Endothelial cell of umbilical vein (primary cell): ENCODE results near the gene HYAL1. TPM values are rescaled to one million over a fixed set of nuclear protein-coding genes. Genes with fewer than 3 reads are reported as not detected.

Experiments
- BruUV-seq: library from RNA; stranded (reverse); fragments of 400-500 nt; replicated peaks from 2 replicates; lab custom pipeline; 2021; lab: Mats Ljungman, UMichigan
- CTCF ChIA-PET: fragments of 300-600, 350-600 bp; sonication (Branson Sonifier 250); formaldehyde crosslinking; loops from one replicate; lab custom pipeline; 2021; ENCODE audit warnings: antibody characterized with exemption, inconsistent platforms; lab: Charles Lee
- POLR2A ChIA-PET: fragments of 300-600, 350-600 bp; sonication (Branson Sonifier 250); formaldehyde crosslinking; loops from one replicate; lab custom pipeline; 2021; ENCODE audit warnings: antibody characterized with exemption, inconsistent platforms; lab: Charles Lee
- DNase-seq: peaks from one replicate; pipeline ENCODE4 v3.0.0-alpha.2; 2011; ENCODE audit warnings: low read depth, low spot score
- FAIRE-seq: peaks from 2 replicates; lab custom pipeline; 2011; peaks lifted over from hg19 to GRCh38; lab: Jason Lieb, UNC
- H2AFZ ChIP-seq: 2 replicates; pipeline ENCODE4 v1.6.0; 2012; ENCODE audit warnings: low read depth, low read length, control low read depth, inconsistent platforms
- H3K27ac ChIP-seq: 2 replicates; pipeline ENCODE4 v1.5.1; 2011; ENCODE audit warnings: low read depth, mild to moderate bottlenecking, control low read depth, low read length, moderate library complexity; ENCODE audit not compliant: insufficient read depth
- H3K27me3 ChIP-seq, 2 experiments: 2 replicates each; pipeline versions ENCODE4 v1.6.0 to v1.6.1; 2011; ENCODE audit warnings: low read length in 2 of 2, mixed read lengths in 1 of 2; ENCODE audit not compliant: control insufficient read depth in 2 of 2, insufficient read depth in 2 of 2
- H3K36me3 ChIP-seq, 2 experiments: 2 replicates in 1 of 2; 3 replicates in 1 of 2; pipeline ENCODE4 v1.5.1; 2011; ENCODE audit warnings: low read length in 2 of 2, mild to moderate bottlenecking in 1 of 2, moderate library complexity in 1 of 2; ENCODE audit not compliant: control insufficient read depth in 2 of 2, insufficient read depth in 2 of 2; ENCODE audit errors: extremely low read depth in 1 of 2
- H3K4me1 ChIP-seq: 3 replicates; pipeline ENCODE4 v1.5.1; 2011; ENCODE audit warnings: mild to moderate bottlenecking, low read length; ENCODE audit not compliant: control insufficient read depth, insufficient read depth; ENCODE audit errors: extremely low read depth
- H3K4me2 ChIP-seq: 2 replicates; pipeline ENCODE4 v1.6.1; 2011; ENCODE audit warnings: low read length, control low read depth, mixed read lengths; ENCODE audit not compliant: insufficient read depth
- H3K4me3 ChIP-seq, 3 experiments: fragments of 200-600 bp in 1 of 3; sonication (generic), shearing (Covaris generic) in 1 of 3; replicated peaks in 1 of 3; 2 replicates each; pipeline ENCODE4 v1.5.1; 2011 to 2016; ENCODE audit warnings: control low read depth in 3 of 3, low read length in 3 of 3, mild to moderate bottlenecking in 2 of 3, inconsistent platforms in 1 of 3, low read depth in 1 of 3, moderate library complexity in 1 of 3; ENCODE audit not compliant: insufficient read depth in 1 of 3
- H3K79me2 ChIP-seq: 2 replicates; pipeline ENCODE4 v1.6.0; 2012; ENCODE audit warnings: low read length, inconsistent platforms; ENCODE audit not compliant: control insufficient read depth, insufficient read depth
- H3K9ac ChIP-seq: replicated peaks from 2 replicates; pipeline ENCODE3; 2011; ENCODE audit warnings: low read length, control low read depth; ENCODE audit not compliant: insufficient read depth; ENCODE audit errors: extremely low read depth
- H3K9me1 ChIP-seq: replicated peaks from 3 replicates; pipeline ENCODE4 v1.6.0; 2011; ENCODE audit warnings: mild to moderate bottlenecking, low read length; ENCODE audit not compliant: control insufficient read depth, insufficient read depth; ENCODE audit errors: extremely low read depth
- H3K9me3 ChIP-seq: replicated peaks from 2 replicates; pipeline ENCODE4 v1.5.1; 2012; ENCODE audit warnings: low read length, inconsistent platforms; ENCODE audit not compliant: control insufficient read depth, insufficient read depth
- H4K20me1 ChIP-seq: replicated peaks from 2 replicates; pipeline ENCODE3; 2011; ENCODE audit warnings: mild to moderate bottlenecking, low read length; ENCODE audit not compliant: control insufficient read depth, insufficient read depth; ENCODE audit errors: extremely low read depth
- CTCF ChIP-seq, 2 donors: IDR thresholded peaks; 1 replicate in 1 of 2; 2 replicates in 1 of 2; pipeline ENCODE4 v1.5.1; 2011; ENCODE audit warnings: low read length in 2 of 2, mild to moderate bottlenecking in 2 of 2, moderate library complexity in 2 of 2, control low read depth in 1 of 2, inconsistent platforms in 1 of 2, low read depth in 1 of 2; ENCODE audit not compliant: insufficient read depth in 1 of 2; ENCODE audit errors: extremely low read depth in 1 of 2
- EZH2 ChIP-seq: IDR thresholded peaks from 2 replicates; pipeline ENCODE4 v1.6.1; 2012; ENCODE audit warnings: borderline replicate concordance, low read depth, mild to moderate bottlenecking, moderate library complexity, low read length, inconsistent platforms; ENCODE audit not compliant: severe bottlenecking
- FOS ChIP-seq: IDR thresholded peaks from 2 replicates; pipeline ENCODE4 v1.6.1; 2011; ENCODE audit warnings: mild to moderate bottlenecking, low read length, moderate library complexity, borderline replicate concordance; ENCODE audit not compliant: insufficient read depth
- GATA2 ChIP-seq: IDR thresholded peaks from 2 replicates; pipeline ENCODE4 v1.7.0; 2011; ENCODE audit warnings: low read depth, mild to moderate bottlenecking, moderate library complexity, mixed read lengths, low read length; ENCODE audit not compliant: insufficient read length, insufficient read depth
- JUN ChIP-seq: IDR thresholded peaks from 2 replicates; pipeline ENCODE4 v1.6.1; 2011; ENCODE audit warnings: borderline replicate concordance, low read depth; ENCODE audit not compliant: insufficient read length, insufficient read depth
- MAX ChIP-seq: IDR thresholded peaks from 2 replicates; pipeline ENCODE4 v1.6.1; 2011; ENCODE audit not compliant: insufficient read depth, insufficient read length
- MYC ChIP-seq: IDR thresholded peaks from one replicate; pipeline ENCODE4 v1.6.1; 2011; ENCODE audit warnings: mild to moderate bottlenecking, low read depth, low read length
- POLR2A ChIP-seq: IDR thresholded peaks from 2 replicates; pipeline ENCODE4 v1.6.1; 2012; ENCODE audit warnings: low read depth, mild to moderate bottlenecking, control low read depth, low read length
- POLR2AphosphoS5 ChIP-seq: IDR thresholded peaks from 2 replicates; pipeline ENCODE4 v1.6.1; 2012; ENCODE audit warnings: low read depth, mild to moderate bottlenecking, control low read depth, low read length, moderate library complexity; ENCODE audit not compliant: insufficient read depth
- dilution Hi-C: fragments of 300-500 bp; cut with MboI; formaldehyde crosslinking; loops from one replicate; pipeline ENCODE4 v1.15.0; 2019; ENCODE audit warnings: low sequenced_read_pairs; ENCODE audit not compliant: extremely low pct_ligation_motif_present
- intact Hi-C: fragments of 100-400 bp; cut with micrococcal nuclease; formaldehyde crosslinking; loops from one replicate; pipeline ENCODE4 v1.10.0; 2022
- polyA plus RNA-seq, 4 experiments: library from polyadenylated mRNA; depleted of rRNA in 3 of 4; stranded (reverse) in 3 of 4; unstranded in 1 of 4; fragments of >200 nt; gene quantifications; 2 replicates each; pipeline versions ENCODE4 v1.2.1 to v1.2.3, GENCODE V29; 2011 to 2012; ENCODE audit warnings: missing spikeins in 1 of 4
- total RNA-seq: library from RNA; stranded (reverse); gene quantifications from 2 replicates; pipeline ENCODE4 v1.2.3, GENCODE V29; 2021

The HYAL1 gene
- total and polyA plus RNA-seq, 2 donors (not counting 3 experiments of a cell fraction or from before 2014, with no cell fraction given): 2.2 to 3.3 TPM

GRCh38 chr3:50293079-50293801, 10.1 kb downstream of the HYAL1 start:
- CTCF ChIA-PET: interaction anchor here (2.4 kb wide), 1 partner anchor 31 kb away, joined by 18 read pairs; no protein-coding TSS in a partner anchor
- TF ChIP-seq EZH2: no peak
- TF ChIP-seq JUN: no peak
- TF ChIP-seq FOS: no peak
- no peak for TF ChIP-seq MYC
- TF ChIP-seq POLR2A: no peak
- TF ChIP-seq POLR2AphosphoS5: no peak
- TF ChIP-seq GATA2: no peak
- no peak for TF ChIP-seq MAX
- no peak for TF ChIP-seq CTCF (IDR thresholded peaks at IDR 0.05; ENCODE audit: extremely low read depth in 1 of 2, insufficient read depth in 1 of 2, low read depth in 1 of 2, low read length in 2 of 2)

More at GRCh38 chr3:50293079-50293801, 10.1 kb downstream of the HYAL1 start:
- Histone ChIP-seq H3K4me1 (peaks cover 14% of the 10 kb centered on the region), H3K27ac (peak overlapping the region; percentile 4), H2AFZ (peak overlapping the region; percentile 47), H3K4me3 (no peak overlapping the region), H3K36me3 (peaks cover 1 to 19% of the 10 kb centered on the region in 2 experiments), H3K4me2 (peak overlapping the region; percentile 26), H3K9me1 (no peaks in the 10 kb centered on the region), H3K27me3 (no peaks in the 10 kb centered on the region), H3K79me2 (peaks cover 27% of the 10 kb centered on the region), H3K9me3 (no peaks in the 10 kb centered on the region), H3K9ac (peak overlapping the region; percentile 16), H4K20me1 (no peaks in the 10 kb centered on the region)
- intact Hi-C loops: no loop called here
- no peak for DNase-seq
- POLR2A ChIA-PET: no interaction called here
- no TSS peak for BruUV-seq
- dilution Hi-C loops: no loop called here
- FAIRE-seq: no peak
